Measurements from ENCODE around the gene SRSF11. TPM values are rescaled to one million over a fixed set of nuclear protein-coding genes. Genes with fewer than 3 reads are reported as not detected.
A peak's percentile ranks its signal among the peaks of the same experiment; 100 is the strongest.
"Not testable (repeated sequence)": the region's sequence is repeated elsewhere in the genome, so short reads cannot be mapped to it uniquely, and the experiment has no call there.

The SRSF11 gene, protein sequence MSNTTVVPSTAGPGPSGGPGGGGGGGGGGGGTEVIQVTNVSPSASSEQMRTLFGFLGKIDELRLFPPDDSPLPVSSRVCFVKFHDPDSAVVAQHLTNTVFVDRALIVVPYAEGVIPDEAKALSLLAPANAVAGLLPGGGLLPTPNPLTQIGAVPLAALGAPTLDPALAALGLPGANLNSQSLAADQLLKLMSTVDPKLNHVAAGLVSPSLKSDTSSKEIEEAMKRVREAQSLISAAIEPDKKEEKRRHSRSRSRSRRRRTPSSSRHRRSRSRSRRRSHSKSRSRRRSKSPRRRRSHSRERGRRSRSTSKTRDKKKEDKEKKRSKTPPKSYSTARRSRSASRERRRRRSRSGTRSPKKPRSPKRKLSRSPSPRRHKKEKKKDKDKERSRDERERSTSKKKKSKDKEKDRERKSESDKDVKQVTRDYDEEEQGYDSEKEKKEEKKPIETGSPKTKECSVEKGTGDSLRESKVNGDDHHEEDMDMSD
- 100 to 1,000 TPM in 1 of 2 donors, 10 to 100 TPM in 1; 97.8 to 102 TPM for total RNA-seq
- long read RNA-seq, partial matches to known transcripts, result 56 of 77 reads
- long read RNA-seq, other reads (novel, unspliced or antisense), result 20 of 77 reads

DNA sequence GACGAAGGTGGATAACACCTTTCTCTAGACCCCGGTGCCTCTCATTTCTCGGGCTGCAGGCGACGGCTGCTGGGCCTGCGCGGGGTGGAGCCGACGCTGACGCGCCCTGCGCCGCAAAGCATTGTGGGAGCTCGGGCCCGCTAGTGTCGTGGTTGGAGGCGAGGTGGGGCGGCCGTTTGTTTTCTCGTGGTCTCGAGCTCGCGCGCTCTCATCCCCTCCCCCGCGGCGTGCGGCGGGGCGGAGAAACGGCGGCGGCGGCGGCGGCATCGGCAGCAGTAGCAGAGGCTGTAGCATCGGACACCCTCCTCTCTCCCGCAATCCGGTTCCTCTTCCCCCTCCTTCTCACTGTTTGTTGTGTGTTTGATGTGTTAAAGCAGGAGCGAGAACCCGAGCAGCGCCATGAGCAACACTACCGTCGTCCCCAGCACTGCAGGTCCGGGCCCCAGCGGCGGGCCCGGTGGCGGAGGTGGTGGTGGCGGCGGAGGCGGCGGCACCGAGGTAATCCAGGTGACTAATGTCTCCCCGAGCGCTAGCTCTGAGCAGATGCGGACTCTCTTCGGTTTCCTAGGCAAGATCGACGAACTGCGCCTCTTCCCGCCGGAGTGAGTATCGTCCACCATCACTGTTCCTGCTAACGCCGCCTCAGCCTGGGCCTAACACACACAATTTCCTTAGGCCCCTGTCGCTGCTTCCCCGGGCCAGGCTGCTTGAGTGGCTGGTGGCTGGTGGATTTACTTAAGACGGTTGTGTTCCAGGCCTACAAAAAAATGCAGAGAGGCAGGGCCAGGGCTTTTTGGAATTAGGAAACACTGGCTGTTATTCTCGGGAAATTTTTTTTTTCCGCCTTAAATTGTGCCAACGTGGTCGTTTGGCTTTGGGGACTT, at the start of gene SRSF11:
Gene SRSF11, plus strand, starts transcription at position 143 of the 884 bp plus-strand sequence. Its CDS starts 257 bp downstream, at position 400.
- intact Hi-C loops (cut with DNase I, micrococcal nuclease), result no loop called here
- ATAC-seq (peak; percentile 99), DNase-seq (peak; percentile 96 to 99)

DNA sequence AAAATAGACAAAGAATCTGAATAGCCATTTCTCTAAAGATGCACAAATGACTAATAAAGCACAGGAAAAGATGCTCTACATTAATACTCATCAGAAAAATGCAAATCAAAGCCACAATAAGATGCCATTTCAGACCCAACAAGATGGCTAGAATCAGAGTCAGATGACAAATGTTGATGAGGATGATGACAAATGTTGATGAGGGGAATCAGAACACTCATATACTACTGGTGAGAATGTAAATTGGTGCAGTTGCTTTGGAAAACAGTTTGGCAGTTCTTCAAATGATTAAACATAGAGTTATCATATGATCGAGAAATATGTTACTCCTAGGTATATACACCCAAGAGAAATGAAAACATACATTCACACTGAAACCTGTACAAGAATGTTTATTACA, 49.7 kb upstream of the SRSF11 start:
- ATAC-seq (no peak), DNase-seq (no peak)
- intact Hi-C loops (cut with DNase I, micrococcal nuclease), result no loop called here

DNA sequence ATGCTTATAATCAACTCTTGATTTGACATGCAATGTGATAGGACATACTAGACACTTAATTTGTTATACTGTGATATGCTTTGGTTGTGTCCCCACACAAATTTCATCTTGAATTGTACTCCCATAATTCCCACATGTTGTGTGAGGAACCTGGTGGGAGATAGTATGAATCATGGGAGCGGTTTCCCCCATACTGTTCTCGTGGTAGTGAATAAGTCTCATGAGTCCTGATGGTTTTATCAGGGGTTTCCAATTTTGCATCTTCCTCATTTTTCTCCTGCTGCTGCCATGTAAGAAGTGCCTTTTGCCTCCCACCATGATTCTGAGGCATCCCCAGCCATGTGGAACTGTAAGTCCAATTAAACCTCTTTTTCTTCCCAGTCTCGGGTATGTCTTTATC, 36.0 kb upstream of the SRSF11 start:
- intact Hi-C loops (cut with DNase I, micrococcal nuclease); ATAC-seq; DNase-seq: not testable (repeated sequence)

DNA sequence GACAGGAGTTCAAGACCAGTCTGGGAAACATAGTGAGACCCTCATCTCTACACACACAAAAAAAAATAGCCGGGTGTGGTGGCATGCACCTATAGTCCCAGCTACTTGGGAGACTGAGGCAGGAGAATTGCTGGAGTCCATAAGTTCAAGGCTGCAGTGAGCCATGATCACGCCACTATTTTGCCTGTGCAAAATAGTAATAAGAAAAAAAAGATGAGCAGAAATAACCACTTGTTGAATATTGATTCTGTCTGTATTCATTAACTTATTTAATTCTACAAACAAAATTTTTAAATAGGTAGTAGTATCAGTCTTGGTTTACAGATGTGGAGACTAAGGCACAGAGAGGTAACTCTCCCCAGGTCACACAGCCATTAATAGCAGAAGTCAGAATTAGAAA, 32.7 kb upstream of the SRSF11 start:
- DNase-seq, result no peak
- no peak for ATAC-seq
- intact Hi-C loops (cut with DNase I, micrococcal nuclease), result no loop called here

DNA sequence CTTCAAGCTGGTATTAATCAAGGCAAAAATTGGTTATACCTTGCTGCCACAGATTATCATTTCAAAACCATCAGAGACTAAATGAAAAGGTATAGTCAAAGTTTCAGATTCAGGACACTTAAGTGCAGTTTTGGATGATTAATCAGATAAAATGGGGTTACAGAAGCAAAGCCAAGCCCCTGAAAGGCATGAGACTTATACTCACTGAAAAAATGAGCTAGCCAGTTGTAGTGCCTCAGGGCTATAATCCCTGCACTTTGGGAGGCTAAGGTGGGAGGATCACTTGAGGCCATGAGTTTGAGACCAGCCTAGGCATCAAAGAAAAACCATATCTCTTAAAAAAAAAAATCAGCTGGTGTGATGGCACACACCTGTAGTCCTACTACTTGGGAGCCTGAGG, 31.0 kb upstream of the SRSF11 start:
- ATAC-seq (no peak), DNase-seq (no peak)
- intact Hi-C loops (cut with DNase I, micrococcal nuclease), result no loop called here

DNA sequence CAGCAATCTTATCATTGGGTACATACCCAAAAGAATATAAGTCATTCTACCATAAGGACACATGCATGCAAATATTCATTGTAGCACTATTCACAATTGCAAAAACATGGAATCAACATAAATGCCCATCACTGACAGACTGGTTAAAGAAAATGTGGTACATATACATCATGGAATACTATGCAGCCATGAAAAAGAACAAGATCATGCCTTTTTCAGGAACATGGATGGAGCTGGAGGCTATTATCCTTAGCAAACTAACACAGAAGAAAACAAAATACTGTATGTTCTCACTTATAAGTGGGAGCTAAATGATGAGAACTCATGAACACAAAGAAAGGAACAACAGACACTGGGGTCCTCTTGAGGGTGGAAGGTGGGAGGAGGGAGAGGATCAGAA, 28.7 kb upstream of the SRSF11 start:
- DNase-seq; intact Hi-C loops (cut with DNase I, micrococcal nuclease); ATAC-seq: not testable (repeated sequence)

DNA sequence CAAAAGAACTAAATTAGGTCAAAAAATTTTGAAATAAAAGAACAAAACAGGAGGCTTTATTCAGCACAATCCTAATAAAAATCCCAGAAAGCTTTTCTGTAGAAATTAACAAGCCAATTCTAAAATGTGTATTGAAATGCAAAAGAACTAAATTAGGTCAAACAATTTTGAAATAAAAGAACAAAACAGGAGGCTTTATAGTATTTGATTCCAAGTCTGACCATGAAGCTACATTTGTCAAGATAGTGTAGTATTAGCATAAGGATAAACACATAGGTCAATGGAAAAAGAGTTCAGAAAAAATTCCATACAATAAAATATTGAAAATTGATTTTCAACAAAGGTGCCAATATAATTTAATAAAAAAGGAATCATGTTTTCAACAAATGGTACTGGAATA, 26.6 kb upstream of the SRSF11 start:
- intact Hi-C loops (cut with DNase I, micrococcal nuclease), result no loop called here
- no peak for DNase-seq
- no peak for ATAC-seq

DNA sequence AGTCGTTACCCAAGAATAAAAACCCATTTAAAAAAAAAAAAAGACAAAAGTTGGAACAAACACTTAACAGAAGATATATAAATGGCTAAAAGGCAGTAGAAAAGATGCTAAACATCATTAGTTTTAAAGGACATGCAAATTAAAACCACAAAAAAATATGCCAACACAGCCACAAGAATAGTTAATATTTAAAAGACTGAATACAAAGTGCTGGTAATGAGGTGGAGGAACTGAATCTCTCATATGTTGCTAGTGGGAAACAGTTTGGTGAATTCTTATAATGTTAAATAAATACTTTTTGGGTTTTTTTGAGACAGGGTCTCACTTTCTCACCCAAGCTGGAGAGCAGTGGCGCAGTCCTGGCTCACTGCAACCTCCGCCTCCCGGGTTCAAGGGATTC, 25.8 kb upstream of the SRSF11 start:
- ATAC-seq (no peak), DNase-seq (no peak)
- intact Hi-C loops (cut with DNase I, micrococcal nuclease), result no loop called here

DNA sequence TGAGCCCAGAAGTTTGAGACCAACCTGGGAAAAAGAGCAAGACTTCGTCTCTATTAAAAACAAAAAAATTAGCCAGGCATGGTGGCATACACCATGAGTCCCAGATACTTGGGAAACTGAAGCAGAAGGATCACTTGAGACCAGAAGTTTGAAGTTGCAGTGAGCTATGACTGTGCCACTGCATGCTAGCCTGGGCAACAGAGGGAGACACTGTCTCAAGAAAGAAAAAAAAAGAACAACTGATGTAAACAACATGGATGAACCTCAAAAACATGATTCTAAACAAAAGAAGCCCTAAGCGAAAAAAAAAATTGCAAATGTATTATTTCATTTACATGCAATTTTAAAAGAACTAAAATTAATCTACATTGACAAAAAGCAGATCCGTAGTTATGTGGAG, 24.8 kb upstream of the SRSF11 start:
- DNase-seq (no peak), ATAC-seq (no peak)

DNA sequence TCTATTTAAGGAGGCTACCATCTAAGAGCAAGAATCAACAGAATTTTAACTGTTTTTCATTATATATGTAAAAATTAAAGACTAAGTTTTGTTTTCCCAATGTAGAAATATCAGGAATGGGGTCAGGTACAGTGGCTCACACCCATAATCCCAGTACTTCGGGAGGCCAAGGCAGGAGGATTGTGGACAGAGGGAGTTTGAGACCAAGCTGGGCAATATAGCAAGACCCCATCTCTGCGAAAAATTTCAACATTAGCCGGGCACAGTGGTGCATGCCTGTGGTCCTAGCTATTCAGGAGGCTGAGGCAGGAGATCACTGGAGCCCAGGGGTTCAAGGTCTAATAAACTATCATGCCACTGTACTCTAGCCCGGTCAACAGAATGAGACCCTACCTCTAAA, 21.1 kb upstream of the SRSF11 start:
- ATAC-seq, result no peak
- no peak for DNase-seq
- intact Hi-C loops (cut with DNase I, micrococcal nuclease), result no loop called here

More for the DNA sequence above, 24.8 kb upstream of the SRSF11 start:
- intact Hi-C loops (cut with DNase I, micrococcal nuclease), result no loop called here

DNA sequence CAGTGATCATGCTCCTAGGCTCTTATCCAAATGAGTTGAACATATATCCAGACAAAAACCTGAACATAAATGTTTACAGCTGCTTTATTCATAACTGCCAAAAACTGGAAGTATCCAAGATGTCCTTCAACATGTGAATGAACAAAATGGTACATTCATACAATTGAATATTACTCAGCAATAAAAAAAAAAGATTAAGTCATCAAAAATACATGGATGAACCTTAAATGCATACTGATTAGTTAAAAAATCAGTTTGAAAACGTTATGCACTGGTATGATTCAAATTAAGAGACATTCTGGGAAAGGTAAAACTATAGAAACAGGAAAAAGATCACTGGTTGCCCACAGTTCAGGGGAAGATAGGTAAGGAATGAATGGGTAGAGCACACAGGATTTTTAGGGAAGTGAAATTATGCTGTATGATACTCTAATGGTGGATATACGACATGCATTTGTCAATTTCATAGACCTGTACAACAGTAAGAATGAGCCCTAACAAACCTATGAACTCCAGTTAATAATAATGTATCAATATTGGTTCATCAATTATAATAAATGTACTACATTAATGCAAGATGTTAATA, 18.9 kb upstream of the SRSF11 start:
- intact Hi-C loops (cut with DNase I, micrococcal nuclease), result no loop called here
- ATAC-seq (no peak), DNase-seq (no peak)

DNA sequence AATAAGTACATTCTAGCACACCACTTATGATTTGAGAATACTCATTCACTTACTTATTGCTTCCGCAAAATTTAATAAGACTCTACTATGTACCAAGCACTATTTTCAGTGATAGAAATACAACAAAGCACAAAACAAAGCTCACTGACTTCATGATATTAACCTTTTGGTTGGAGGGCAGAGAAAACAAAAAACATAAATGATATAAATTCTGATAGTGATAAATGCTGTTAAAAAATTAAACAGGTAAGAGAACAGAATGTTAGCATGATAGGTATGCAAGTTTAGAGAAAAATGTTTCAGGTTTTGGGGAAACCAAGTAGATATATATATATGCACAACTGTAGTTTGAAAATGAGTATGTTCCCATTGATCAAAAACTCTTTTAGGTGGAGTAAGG, 17.0 kb upstream of the SRSF11 start:
- DNase-seq (no peak), ATAC-seq (no peak)
- intact Hi-C loops (cut with DNase I, micrococcal nuclease), result no loop called here

DNA sequence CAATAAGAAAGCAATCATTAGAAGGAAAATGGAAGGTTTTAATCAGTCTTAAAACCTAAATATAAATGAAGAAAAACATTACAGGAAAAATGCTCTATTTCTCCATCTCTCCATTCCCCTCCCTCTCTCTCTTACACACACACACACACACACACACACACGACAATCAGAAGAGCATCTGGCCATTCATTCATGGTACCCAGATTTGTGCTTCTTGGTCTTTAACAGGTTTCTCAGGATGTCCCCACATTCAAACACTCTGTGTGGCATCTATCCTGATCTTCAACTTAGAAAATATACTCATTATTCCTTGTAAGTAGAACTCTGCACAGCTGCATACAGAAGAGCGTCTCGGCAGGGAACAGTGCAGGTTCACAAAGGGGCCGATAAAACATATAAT, 16.6 kb upstream of the SRSF11 start:
- ATAC-seq (peak; percentile 16), DNase-seq (no peak)
- intact Hi-C loops (cut with DNase I, micrococcal nuclease), result no loop called here

DNA sequence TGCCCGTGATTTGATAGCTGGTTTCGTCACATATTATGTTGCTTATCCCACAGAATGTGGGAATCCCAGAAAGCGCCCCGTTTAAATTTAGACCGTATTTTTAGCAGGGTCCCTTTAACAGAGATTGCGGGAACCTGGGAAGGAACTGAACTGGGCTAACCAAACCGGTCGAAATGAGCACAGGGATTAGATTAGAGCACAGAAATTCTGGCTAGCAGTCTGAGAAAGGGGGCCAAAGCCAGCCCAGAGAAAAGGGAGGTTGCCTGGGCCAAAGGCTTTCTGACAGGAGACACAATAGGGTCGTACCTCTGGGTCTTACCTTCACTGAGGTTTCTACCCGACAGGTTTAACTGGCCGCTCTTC, 16.1 kb upstream of the SRSF11 start:
- intact Hi-C loops (cut with DNase I, micrococcal nuclease), result no loop called here
- DNase-seq, result no peak
- ATAC-seq, result no peak

DNA sequence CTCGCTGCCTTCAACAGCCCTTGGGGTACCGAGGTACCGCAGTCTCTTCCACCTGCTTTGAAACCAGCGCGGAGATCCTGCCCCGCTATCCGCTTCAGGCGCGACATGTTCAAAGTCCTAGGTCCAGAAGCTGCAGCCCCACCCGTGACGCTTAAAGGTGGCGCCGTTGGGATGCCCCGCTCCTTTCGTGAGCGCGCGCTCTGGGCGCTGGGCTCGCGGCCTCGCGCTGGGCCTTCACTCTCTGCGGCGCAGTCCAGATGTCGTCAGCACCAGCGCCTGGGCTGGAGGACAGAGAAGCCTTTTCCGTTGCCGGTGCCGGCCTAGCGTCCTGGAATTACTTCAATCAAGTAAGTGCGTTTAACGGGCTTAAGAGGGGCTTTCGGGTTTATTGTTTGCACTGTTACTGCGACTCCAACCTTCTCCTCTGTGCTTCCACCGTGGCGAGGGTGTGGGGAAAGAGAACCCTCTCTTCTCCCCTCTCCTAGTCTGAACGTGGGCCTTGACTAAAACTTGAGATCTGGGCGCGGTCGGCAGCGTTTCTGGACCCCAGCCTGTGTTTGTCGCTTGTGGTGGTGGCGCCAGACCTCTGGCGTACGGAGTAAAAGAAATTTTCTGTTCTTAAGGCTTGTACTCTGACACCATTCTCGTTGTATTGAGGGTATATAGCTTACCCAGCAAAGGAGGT, 15.6 kb upstream of the SRSF11 start, which contains the start of gene LRRC40:
Gene LRRC40, minus strand, starts transcription at position 146 of the 685 bp plus-strand sequence. Its CDS starts 39 bp downstream, at position 107.
- intact Hi-C loops (cut with DNase I, micrococcal nuclease), result no loop called here
- peak; percentile 100 for ATAC-seq

DNA sequence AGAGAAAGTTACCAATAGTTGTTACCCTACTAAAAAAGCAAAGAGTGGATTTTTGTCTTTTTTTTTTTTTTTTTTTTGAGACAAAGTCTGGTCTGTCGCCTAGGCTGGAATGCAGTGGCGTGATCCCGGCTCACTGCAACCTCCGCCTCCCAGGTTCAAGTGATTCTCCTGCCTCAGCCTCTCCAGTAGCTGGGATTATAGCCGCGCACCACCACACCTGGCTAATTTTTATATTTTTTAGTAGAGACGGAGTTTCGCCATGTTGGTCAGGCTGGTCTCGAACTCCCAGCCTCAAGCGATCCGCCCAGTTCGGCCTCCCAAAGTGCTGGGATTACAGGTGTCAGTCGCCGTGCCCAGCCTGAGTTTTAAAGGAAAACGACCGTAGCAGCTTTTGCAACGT, 14.3 kb upstream of the SRSF11 start:
- intact Hi-C loops (cut with DNase I, micrococcal nuclease); DNase-seq; ATAC-seq: not testable (repeated sequence)

More for the DNA sequence above, 15.6 kb upstream of the SRSF11 start, which contains the start of gene LRRC40:
- DNase-seq, result peak; percentile 95 to 98

DNA sequence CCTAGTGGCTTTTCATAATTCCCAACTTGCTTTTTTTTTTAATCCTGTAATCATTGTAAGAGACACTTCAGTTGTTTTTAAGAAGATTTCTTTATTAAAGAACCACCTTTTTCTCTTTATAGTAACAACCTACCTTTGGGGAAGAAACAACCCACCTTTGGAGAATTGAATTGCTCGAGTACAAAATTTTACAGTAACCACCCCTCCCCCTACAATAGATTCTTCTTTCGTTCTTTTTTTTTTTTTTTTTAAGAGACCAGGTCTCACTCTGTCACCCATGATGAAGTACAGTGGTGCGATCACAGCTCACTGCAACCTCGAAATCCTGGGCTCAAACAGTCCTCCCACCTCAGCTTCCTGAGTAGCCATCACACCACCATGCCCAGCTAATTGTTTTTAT, 13.7 kb upstream of the SRSF11 start:
- intact Hi-C loops (cut with DNase I, micrococcal nuclease), result no loop called here
- no peak for DNase-seq
- no peak for ATAC-seq

DNA sequence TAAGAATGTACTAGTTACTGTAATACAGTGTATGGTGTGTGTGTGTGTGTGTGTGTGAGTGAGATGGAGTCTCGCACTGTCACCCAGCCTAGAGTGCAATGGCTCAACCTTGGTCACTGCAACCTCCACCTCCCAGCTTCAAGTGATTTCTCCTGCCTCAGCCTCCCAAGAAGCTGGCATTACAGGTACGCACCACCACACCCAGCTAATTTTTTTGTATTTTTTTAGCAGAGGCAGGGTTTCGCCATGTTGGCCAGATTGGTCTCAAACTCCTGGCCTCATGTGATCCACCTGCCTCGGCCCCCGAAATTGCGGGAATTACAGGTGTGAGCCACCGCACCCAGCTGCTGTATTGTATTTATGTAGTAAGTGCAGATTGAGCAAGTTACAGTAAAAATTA, 12.9 kb upstream of the SRSF11 start:
- ATAC-seq (no peak), DNase-seq (no peak)
- intact Hi-C loops (cut with DNase I, micrococcal nuclease), result no loop called here

DNA sequence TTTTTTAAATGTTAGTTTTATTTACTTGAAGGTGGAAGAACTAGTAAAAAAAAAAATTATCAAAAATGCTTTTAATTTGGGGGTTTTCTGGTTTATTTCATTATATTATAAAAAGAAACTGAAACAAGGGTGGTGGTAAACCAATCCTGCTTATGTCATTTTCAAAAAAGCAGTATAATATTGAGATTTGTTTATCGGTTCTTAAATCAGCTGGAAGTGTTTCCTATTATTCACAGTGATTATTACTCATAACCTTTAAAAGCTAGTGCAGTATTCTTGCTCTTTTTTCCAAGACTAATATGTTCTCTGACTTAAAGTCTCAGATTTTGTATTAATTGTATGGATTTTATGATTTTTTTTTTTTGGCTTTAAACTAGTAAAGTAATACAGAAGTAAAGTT, 10.4 kb upstream of the SRSF11 start:
- ATAC-seq (no peak), DNase-seq (no peak)
- intact Hi-C loops (cut with DNase I, micrococcal nuclease), result no loop called here

All from left colon (tissue), 2 donors.